H1 (cell line): ENCODE data around the gene MAGI2. TPM values are rescaled to one million over a fixed set of nuclear protein-coding genes. Genes with fewer than 3 reads are reported as not detected.

Source experiments
- ASH2L ChIP-seq: fragments of 200-600, 300-600 bp; sonication (generic); IDR thresholded peaks from one replicate; pipeline ENCODE4 v1.7.1; 2017; ENCODE audit warnings: low read length
- CTCF ChIP-seq, 3 experiments: IDR thresholded peaks; 1 replicate in 2 of 3; 2 replicates in 1 of 3; pipeline versions ENCODE4 v1.5.1 to v1.6.1; 2011; ENCODE audit warnings: low read length in 3 of 3, mild to moderate bottlenecking in 3 of 3, inconsistent platforms in 2 of 3, low read depth in 1 of 3, moderate library complexity in 1 of 3; ENCODE audit not compliant: insufficient read depth in 1 of 3; ENCODE audit errors: control extremely low read depth in 1 of 3
- NRF1 ChIP-seq: IDR thresholded peaks from 2 replicates; pipeline ENCODE4 v1.6.1; 2011; ENCODE audit warnings: mild to moderate bottlenecking, low read depth, low read length, improper control_type of control experiment
- RAD21 ChIP-seq, 2 experiments: IDR thresholded peaks in 1 of 2; conservative IDR thresholded peaks in 1 of 2; 2 replicates each; pipeline ENCODE4 v1.6.1; 2011; ENCODE audit warnings: low read depth in 2 of 2, low read length in 2 of 2, improper control_type of control experiment in 1 of 2, inconsistent platforms in 1 of 2, mild to moderate bottlenecking in 1 of 2, moderate library complexity in 1 of 2
- polyA plus RNA-seq, 7 experiments: library from polyadenylated mRNA; depleted of rRNA in 3 of 7; stranded (reverse) in 5 of 7; unstranded in 2 of 7; fragments of >200 nt in 5 of 7; fragments of 200-250 nt in 2 of 7; gene quantifications; 1 replicate in 5 of 7; 2 replicates in 1 of 7; 4 replicates in 1 of 7; pipeline versions ENCODE4 v1.2.1 to v1.2.3, GENCODE V29; 2011 to 2013; ENCODE audit warnings: missing spikeins in 2 of 7, mixed read lengths in 2 of 7
- total RNA-seq: library from RNA; stranded (reverse); fragmentation: NEBNext Ultra II Directional; extraction: Animal tissue kit (Norgen Biotek cat#: 25700); gene quantifications from 2 replicates; pipeline ENCODE4 v1.2.1, GENCODE V29; 2021
- TF ChIP-seq, protein P1 (sequence below): fragments of 300-600 bp; sonication (generic); IDR thresholded peaks from 2 replicates; pipeline ENCODE4 v1.7.1; 2012; ENCODE audit warnings: low read length, moderate library complexity, mild to moderate bottlenecking, inconsistent platforms; ENCODE audit not compliant: insufficient replicate concordance

MAGI2 gene
- total and polyA plus RNA-seq, 2 of the 8 experiments (the other 6 are each of a cell fraction or from before 2014, with no cell fraction given), result 6.0 to 27.3 TPM

- TF ChIP-seq, protein P1, sequence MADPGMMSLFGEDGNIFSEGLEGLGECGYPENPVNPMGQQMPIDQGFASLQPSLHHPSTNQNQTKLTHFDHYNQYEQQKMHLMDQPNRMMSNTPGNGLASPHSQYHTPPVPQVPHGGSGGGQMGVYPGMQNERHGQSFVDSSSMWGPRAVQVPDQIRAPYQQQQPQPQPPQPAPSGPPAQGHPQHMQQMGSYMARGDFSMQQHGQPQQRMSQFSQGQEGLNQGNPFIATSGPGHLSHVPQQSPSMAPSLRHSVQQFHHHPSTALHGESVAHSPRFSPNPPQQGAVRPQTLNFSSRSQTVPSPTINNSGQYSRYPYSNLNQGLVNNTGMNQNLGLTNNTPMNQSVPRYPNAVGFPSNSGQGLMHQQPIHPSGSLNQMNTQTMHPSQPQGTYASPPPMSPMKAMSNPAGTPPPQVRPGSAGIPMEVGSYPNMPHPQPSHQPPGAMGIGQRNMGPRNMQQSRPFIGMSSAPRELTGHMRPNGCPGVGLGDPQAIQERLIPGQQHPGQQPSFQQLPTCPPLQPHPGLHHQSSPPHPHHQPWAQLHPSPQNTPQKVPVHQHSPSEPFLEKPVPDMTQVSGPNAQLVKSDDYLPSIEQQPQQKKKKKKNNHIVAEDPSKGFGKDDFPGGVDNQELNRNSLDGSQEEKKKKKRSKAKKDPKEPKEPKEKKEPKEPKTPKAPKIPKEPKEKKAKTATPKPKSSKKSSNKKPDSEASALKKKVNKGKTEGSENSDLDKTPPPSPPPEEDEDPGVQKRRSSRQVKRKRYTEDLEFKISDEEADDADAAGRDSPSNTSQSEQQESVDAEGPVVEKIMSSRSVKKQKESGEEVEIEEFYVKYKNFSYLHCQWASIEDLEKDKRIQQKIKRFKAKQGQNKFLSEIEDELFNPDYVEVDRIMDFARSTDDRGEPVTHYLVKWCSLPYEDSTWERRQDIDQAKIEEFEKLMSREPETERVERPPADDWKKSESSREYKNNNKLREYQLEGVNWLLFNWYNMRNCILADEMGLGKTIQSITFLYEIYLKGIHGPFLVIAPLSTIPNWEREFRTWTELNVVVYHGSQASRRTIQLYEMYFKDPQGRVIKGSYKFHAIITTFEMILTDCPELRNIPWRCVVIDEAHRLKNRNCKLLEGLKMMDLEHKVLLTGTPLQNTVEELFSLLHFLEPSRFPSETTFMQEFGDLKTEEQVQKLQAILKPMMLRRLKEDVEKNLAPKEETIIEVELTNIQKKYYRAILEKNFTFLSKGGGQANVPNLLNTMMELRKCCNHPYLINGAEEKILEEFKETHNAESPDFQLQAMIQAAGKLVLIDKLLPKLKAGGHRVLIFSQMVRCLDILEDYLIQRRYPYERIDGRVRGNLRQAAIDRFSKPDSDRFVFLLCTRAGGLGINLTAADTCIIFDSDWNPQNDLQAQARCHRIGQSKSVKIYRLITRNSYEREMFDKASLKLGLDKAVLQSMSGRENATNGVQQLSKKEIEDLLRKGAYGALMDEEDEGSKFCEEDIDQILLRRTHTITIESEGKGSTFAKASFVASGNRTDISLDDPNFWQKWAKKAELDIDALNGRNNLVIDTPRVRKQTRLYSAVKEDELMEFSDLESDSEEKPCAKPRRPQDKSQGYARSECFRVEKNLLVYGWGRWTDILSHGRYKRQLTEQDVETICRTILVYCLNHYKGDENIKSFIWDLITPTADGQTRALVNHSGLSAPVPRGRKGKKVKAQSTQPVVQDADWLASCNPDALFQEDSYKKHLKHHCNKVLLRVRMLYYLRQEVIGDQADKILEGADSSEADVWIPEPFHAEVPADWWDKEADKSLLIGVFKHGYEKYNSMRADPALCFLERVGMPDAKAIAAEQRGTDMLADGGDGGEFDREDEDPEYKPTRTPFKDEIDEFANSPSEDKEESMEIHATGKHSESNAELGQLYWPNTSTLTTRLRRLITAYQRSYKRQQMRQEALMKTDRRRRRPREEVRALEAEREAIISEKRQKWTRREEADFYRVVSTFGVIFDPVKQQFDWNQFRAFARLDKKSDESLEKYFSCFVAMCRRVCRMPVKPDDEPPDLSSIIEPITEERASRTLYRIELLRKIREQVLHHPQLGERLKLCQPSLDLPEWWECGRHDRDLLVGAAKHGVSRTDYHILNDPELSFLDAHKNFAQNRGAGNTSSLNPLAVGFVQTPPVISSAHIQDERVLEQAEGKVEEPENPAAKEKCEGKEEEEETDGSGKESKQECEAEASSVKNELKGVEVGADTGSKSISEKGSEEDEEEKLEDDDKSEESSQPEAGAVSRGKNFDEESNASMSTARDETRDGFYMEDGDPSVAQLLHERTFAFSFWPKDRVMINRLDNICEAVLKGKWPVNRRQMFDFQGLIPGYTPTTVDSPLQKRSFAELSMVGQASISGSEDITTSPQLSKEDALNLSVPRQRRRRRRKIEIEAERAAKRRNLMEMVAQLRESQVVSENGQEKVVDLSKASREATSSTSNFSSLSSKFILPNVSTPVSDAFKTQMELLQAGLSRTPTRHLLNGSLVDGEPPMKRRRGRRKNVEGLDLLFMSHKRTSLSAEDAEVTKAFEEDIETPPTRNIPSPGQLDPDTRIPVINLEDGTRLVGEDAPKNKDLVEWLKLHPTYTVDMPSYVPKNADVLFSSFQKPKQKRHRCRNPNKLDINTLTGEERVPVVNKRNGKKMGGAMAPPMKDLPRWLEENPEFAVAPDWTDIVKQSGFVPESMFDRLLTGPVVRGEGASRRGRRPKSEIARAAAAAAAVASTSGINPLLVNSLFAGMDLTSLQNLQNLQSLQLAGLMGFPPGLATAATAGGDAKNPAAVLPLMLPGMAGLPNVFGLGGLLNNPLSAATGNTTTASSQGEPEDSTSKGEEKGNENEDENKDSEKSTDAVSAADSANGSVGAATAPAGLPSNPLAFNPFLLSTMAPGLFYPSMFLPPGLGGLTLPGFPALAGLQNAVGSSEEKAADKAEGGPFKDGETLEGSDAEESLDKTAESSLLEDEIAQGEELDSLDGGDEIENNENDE, result no peak
- no peak for TF ChIP-seq ASH2L
- TF ChIP-seq NRF1, result no peak
- TF ChIP-seq CTCF (IDR thresholded peaks at IDR 0.05; ENCODE audit: control extremely low read depth in 1 of 3, insufficient read depth in 1 of 3, low read depth in 1 of 3, low read length in 3 of 3), result peak in 1 of 3 experiments; percentile 28; a peak in 1 of 4 replicates
- TF ChIP-seq RAD21 (IDR thresholded peaks at IDR 0.05 in 1 of 2, conservative IDR thresholded peaks at IDR 0.05 in 1 of 2; ENCODE audit: low read depth in 2 of 2, low read length in 2 of 2), result peak; percentile 60 to 63
Observed at GRCh38 chr7:78779788-78780187, 673.7 kb downstream of the MAGI2 start (continued).
